ENCODE measurements around the gene TIMM22.
"Not testable (repeated sequence)": the region's sequence is repeated elsewhere in the genome, so short reads cannot be mapped to it uniquely, and the experiment has no call there.

TIMM22 gene

DNA sequence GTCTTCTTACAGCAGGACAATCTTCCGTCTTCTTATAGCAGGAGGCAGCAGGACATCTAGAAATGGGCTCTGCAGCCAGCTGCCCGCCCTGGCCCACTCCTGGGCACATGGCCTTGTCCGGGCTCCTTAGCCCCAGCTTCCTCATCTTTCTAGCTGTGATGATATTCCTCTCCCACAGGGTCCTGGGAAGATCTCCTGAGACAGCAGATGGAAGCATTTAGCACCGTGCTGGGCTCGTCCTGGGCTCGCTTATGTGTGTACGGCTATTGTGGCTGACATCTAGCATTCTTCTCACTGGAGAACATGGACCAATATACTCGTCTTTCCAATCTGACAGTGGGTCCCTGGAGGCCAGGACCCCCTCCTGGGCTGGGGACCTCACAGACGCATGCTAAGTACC lies 48.5 kb downstream of the TIMM22 start:
- Histone ChIP-seq H3K4me1 (ENCODE audit: control insufficient read depth in 2 of 2, insufficient read depth in 2 of 2, low read length in 2 of 2) (no peaks in the 10 kb centered on the region), H3K9ac (ENCODE audit: low read depth in 1 of 2, low read length in 2 of 2) (no peak overlapping the region), H3K27me3 (ENCODE audit: control insufficient read depth in 2 of 2, insufficient read depth in 2 of 2, low read length in 2 of 2) (no peaks in the 10 kb centered on the region), H3K36me3 (ENCODE audit: control insufficient read depth in 2 of 2, insufficient read depth in 2 of 2, low read length in 2 of 2) (peaks cover 38 to 50% of the 10 kb centered on the region in 2 donors), H3K9me3 (ENCODE audit: control insufficient read depth in 2 of 2, low read length in 2 of 2) (no peaks in the 10 kb centered on the region), H3K4me3 (ENCODE audit: low read length in 2 of 2) (no peak overlapping the region), H3K27ac (ENCODE audit: low read depth in 2 of 2, low read length in 2 of 2) (no peak overlapping the region)

DNA sequence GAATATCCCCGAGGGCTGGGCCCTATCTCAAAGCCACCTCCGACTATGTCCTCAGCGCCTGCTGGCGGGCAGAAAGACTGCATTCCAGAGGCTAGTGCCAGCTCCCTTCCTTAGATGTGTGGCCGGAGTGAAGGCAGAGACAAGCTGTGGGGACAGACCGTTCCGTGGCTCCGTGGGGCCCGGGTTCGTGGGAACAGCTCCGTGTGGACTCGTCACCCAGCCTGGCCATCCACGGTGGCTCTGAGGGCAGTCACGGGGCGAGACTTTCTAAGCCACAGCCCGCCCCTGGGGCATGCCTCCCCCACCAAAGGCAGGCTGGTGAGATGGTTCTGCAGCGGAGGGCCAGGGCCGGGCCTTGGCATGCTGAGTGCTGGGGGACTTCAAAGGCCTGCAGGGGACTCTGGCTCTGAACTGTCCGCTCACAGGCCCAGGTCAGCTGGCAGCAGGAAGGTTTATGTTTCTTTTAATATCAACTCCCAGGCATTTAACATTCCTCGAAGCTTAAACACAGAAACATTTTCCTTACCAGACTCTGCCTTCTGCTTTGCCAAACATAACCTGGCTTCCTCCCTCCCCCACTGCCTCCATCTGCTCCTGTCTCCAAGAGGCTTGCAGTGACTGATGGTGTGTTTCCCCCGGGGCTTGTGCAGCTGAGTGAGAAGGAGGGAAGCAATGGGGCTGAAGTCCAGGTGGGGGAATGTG lies 50.4 kb downstream of the TIMM22 start:
- H3K9me3 ChIP-seq (ENCODE audit: control insufficient read depth in 2 of 2, low read length in 2 of 2) = no peaks in the 10 kb centered on the region
- H3K27me3 ChIP-seq (ENCODE audit: control insufficient read depth in 2 of 2, insufficient read depth in 2 of 2, low read length in 2 of 2) = no peaks in the 10 kb centered on the region
- H3K27ac ChIP-seq (ENCODE audit: low read depth in 2 of 2, low read length in 2 of 2) = peak overlapping the region in 1 of 2 donors; percentile 23
- H3K4me3 ChIP-seq (ENCODE audit: low read length in 2 of 2) = no peak overlapping the region
- H3K9ac ChIP-seq (ENCODE audit: low read depth in 1 of 2, low read length in 2 of 2) = no peak overlapping the region
- H3K4me1 ChIP-seq (ENCODE audit: control insufficient read depth in 2 of 2, insufficient read depth in 2 of 2, low read length in 2 of 2) = no peaks in the 10 kb centered on the region
- peaks cover 33 to 39% of the 10 kb centered on the region in 2 donors for H3K36me3 ChIP-seq (ENCODE audit: control insufficient read depth in 2 of 2, insufficient read depth in 2 of 2, low read length in 2 of 2)

DNA sequence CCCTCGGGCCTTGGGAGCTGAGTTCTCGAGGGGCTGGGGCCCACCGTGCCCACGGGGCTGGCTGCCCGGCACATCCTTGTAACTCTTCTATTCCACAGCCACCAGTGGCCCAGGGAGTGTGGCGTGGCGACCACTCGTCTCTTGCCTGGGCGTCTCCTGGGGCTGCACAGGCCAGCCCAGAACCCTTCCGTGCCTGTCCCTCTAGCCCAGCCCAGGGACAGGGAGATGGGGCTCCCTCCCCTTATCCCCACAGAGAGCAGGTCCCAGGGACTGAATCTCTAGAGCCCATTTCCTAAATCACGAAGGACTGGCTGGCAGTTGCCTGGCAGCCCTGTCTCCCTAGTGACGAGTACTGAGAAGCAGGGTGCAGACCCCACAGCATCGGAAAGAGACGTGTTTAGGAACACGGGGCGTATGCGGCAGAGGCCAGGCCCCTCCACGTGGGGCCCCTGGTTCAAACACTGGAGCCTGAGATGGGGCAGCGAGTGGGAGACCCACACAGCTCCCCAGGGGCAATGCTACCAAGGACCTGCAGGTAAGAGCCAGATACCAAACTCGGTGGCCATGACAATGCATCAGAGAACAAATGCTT lies 51.0 kb downstream of the TIMM22 start:
- Histone ChIP-seq H3K9me3 (ENCODE audit: control insufficient read depth in 2 of 2, low read length in 2 of 2) (no peaks in the 10 kb centered on the region), H3K27me3 (ENCODE audit: control insufficient read depth in 2 of 2, insufficient read depth in 2 of 2, low read length in 2 of 2) (no peaks in the 10 kb centered on the region), H3K36me3 (ENCODE audit: control insufficient read depth in 2 of 2, insufficient read depth in 2 of 2, low read length in 2 of 2) (peaks cover 27 to 32% of the 10 kb centered on the region in 2 donors), H3K4me1 (ENCODE audit: control insufficient read depth in 2 of 2, insufficient read depth in 2 of 2, low read length in 2 of 2) (no peaks in the 10 kb centered on the region), H3K9ac (ENCODE audit: low read depth in 1 of 2, low read length in 2 of 2) (no peak overlapping the region), H3K27ac (ENCODE audit: low read depth in 2 of 2, low read length in 2 of 2) (peak overlapping the region in 1 of 2 donors; percentile 23), H3K4me3 (ENCODE audit: low read length in 2 of 2) (no peak overlapping the region)

DNA sequence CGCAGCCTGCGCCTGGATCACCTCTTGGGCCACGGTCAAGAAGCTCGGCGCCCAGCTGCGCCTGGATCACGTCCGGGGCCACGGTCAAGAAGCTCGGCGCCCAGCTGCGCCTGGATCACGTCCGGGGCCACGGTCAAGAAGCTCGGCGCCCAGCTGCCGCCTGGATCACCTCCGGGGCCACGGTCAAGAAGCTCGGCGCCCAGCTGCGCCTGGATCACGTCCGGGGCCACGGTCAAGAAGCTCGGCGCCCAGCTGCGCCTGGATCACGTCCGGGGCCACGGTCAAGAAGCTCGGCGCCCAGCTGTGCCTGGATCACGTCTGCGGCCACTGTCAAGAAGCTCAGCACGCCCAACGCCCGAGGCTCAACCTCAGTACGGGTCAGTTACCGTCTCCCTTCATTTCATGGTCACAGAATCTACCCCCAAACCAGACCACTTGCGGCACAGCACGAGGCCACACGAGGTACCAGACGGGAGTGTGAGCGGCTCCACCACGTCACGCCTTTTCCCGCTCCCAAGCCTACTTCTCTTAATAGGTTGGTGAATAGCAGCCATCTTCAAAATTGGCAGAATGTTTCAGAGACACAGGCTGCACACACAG lies 51.7 kb downstream of the TIMM22 start:
- Histone ChIP-seq H3K36me3 (ENCODE audit: control insufficient read depth in 2 of 2, insufficient read depth in 2 of 2, low read length in 2 of 2) (peaks cover 31 to 32% of the 10 kb centered on the region in 2 donors), H3K27ac (ENCODE audit: low read depth in 2 of 2, low read length in 2 of 2) (peak overlapping the region in 1 of 2 donors; percentile 9)
- H3K9me3 ChIP-seq (ENCODE audit: control insufficient read depth in 2 of 2, low read length in 2 of 2); H3K4me1 ChIP-seq (ENCODE audit: control insufficient read depth in 2 of 2, insufficient read depth in 2 of 2, low read length in 2 of 2); H3K4me3 ChIP-seq (ENCODE audit: low read length in 2 of 2); H3K9ac ChIP-seq (ENCODE audit: low read depth in 1 of 2, low read length in 2 of 2); H3K27me3 ChIP-seq (ENCODE audit: control insufficient read depth in 2 of 2, insufficient read depth in 2 of 2, low read length in 2 of 2): not testable (repeated sequence)

DNA sequence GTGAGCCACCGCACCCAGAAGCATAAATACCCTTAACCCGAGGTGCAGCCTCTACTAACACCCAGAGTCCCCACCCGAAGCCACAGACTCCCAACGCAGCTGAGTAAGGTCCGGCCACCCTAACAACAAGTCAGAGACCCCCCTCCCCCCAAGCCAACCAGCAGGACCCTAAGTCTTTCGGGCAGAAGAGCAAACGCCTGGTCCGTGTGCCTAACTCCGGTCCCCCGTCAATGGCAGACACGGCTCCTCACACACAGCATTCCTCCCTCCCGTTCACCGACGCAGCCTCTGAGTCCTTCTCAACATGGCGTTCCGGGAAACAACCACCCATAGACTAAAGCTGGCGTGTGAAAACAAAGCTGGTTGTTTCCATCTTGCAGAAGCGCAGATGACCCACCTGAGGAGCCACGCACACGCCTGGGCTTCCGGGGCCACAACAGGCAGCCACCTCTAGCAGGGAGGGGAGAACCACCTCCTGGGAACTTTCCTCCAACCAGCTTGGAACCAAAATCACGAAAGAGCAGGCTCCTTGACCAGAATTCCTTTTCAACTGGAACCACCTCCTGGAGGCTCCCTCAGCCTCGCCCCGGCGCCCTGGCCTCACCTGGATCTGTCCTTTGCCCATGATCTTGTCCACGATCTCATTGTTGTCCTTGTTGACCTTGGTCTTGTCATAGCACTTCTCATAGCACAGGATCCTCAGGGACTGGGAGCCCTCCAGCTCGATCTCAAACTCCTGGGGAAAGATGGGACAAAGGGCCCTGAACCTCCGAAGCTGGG lies 52.7 kb downstream of the TIMM22 start:
- Histone ChIP-seq H3K4me1 (ENCODE audit: control insufficient read depth in 2 of 2, insufficient read depth in 2 of 2, low read length in 2 of 2) (no peaks in the 10 kb centered on the region), H3K4me3 (ENCODE audit: low read length in 2 of 2) (no peak overlapping the region), H3K27me3 (ENCODE audit: control insufficient read depth in 2 of 2, insufficient read depth in 2 of 2, low read length in 2 of 2) (no peaks in the 10 kb centered on the region), H3K27ac (ENCODE audit: low read depth in 2 of 2, low read length in 2 of 2) (no peak overlapping the region), H3K36me3 (ENCODE audit: control insufficient read depth in 2 of 2, insufficient read depth in 2 of 2, low read length in 2 of 2) (peaks cover 38 to 39% of the 10 kb centered on the region in 2 donors), H3K9ac (ENCODE audit: low read depth in 1 of 2, low read length in 2 of 2) (no peak overlapping the region), H3K9me3 (ENCODE audit: control insufficient read depth in 2 of 2, low read length in 2 of 2) (no peaks in the 10 kb centered on the region)

DNA sequence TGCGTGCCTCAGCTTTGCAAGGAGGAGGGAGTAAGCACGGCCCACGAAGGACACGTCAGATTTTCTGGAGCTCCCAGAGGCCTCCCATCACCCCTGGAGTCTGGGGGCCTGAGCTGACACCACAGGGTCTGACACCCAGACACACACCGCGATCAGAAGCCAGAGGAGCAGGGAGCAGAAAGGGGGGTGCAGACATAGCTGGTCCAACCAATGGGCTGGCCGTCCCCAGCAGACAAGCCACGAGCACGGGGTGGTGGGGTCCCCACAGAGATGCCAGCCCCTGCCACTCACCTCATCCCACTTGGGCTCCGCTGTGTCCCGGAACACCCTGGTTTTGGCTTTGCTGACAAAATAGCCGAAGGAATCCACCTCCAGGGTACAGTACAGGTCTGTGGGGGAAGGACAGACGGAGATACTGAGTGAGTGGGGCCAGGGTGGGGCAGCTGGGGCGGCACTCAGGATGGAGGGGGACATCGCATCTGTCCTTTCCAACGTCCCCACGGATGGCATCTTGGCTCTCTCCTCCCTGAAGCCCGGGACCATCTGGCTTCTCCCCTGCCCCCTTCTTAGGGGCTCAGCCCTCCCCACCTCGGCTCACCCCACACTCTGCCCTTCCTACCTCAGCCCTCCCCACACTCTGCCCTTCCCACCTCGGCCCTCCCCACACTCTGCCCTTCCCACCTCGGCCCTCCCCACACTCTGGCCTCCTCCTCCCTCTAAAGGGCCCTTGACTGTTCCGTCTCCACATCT lies 53.5 kb downstream of the TIMM22 start:
- Histone ChIP-seq H3K4me3 (ENCODE audit: low read length in 2 of 2) (no peak overlapping the region), H3K36me3 (ENCODE audit: control insufficient read depth in 2 of 2, insufficient read depth in 2 of 2, low read length in 2 of 2) (peaks cover 41 to 43% of the 10 kb centered on the region in 2 donors), H3K27ac (ENCODE audit: low read depth in 2 of 2, low read length in 2 of 2) (no peak overlapping the region), H3K9me3 (ENCODE audit: control insufficient read depth in 2 of 2, low read length in 2 of 2) (no peaks in the 10 kb centered on the region), H3K4me1 (ENCODE audit: control insufficient read depth in 2 of 2, insufficient read depth in 2 of 2, low read length in 2 of 2) (no peaks in the 10 kb centered on the region), H3K9ac (ENCODE audit: low read depth in 1 of 2, low read length in 2 of 2) (no peak overlapping the region), H3K27me3 (ENCODE audit: control insufficient read depth in 2 of 2, insufficient read depth in 2 of 2, low read length in 2 of 2) (no peaks in the 10 kb centered on the region)

DNA sequence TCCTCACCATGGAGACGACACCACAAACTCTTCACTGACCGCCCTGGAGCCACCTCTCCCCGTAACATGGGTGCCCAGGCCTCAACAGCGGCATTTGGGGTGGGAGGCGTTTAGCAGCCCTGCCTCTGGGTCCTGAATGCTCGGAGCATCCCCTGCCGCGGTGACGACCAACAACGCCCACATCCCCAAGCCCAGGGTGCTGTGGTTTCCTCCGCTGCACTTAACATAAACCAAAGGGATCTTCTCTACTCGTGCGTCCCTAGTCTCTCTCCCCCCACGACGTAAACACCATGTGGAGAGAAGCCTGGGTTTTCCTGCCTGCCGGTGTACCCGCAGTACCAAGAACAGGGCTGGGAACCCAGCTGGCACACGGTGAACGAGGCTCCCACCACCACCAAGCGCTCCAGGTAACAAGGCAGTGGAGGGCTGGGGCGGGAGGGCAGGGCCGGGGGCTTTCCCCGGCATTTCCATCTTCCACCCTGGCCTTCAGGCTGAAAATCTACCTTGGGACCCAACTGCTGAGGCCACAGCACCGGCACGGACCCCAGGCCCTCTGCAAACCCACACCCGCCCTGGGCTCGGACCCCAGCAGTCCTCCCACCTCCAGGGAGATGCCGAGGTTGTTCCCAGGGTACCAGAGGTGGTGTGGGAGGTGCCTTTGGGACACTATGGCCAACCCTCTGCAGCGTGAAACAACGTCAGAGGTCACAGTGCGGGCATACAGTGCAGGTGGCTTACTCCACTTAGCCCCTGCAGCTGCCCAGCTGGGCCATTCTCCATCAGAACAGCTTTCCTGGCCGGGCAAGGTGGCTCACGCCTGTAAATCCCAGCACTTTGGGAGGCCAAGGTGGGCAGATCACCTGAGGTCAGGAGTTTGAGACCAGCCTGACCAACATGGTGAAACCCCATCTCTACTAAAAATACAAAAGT lies 54.3 kb downstream of the TIMM22 start:
- Histone ChIP-seq H3K27me3 (ENCODE audit: control insufficient read depth in 2 of 2, insufficient read depth in 2 of 2, low read length in 2 of 2) (no peaks in the 10 kb centered on the region), H3K36me3 (ENCODE audit: control insufficient read depth in 2 of 2, insufficient read depth in 2 of 2, low read length in 2 of 2) (peaks cover 44 to 48% of the 10 kb centered on the region in 2 donors), H3K4me3 (ENCODE audit: low read length in 2 of 2) (no peak overlapping the region), H3K9ac (ENCODE audit: low read depth in 1 of 2, low read length in 2 of 2) (no peak overlapping the region), H3K4me1 (ENCODE audit: control insufficient read depth in 2 of 2, insufficient read depth in 2 of 2, low read length in 2 of 2) (no peaks in the 10 kb centered on the region), H3K27ac (ENCODE audit: low read depth in 2 of 2, low read length in 2 of 2) (no peak overlapping the region), H3K9me3 (ENCODE audit: control insufficient read depth in 2 of 2, low read length in 2 of 2) (no peaks in the 10 kb centered on the region)

Data from mucosa of rectum (tissue), 2 donors.